H1 (cell line): ENCODE results near the gene FBXO45.

Experiments
- CEBPB ChIP-seq: IDR thresholded peaks from 2 replicates; pipeline ENCODE4 v1.6.1; 2012; ENCODE audit warnings: low read depth, low read length
- CHD2 ChIP-seq: IDR thresholded peaks from 2 replicates; pipeline ENCODE4 v1.6.1; 2012; ENCODE audit warnings: low read length, improper control_type of control experiment
- EGR1 ChIP-seq: IDR thresholded peaks from 2 replicates; pipeline ENCODE4 v1.6.1; 2011; ENCODE audit warnings: low read depth, low read length, borderline replicate concordance
- HDAC2 ChIP-seq, 2 experiments: fragments of 300-600 bp in 1 of 2; sonication (generic) in 1 of 2; IDR thresholded peaks; 2 replicates each; pipeline ENCODE4 v1.6.1; 2011 to 2012; ENCODE audit warnings: low read depth in 2 of 2, low read length in 2 of 2, mild to moderate bottlenecking in 2 of 2, moderate library complexity in 2 of 2, borderline replicate concordance in 1 of 2, inconsistent platforms in 1 of 2
- JUND ChIP-seq: IDR thresholded peaks from 2 replicates; pipeline ENCODE4 v1.6.1; 2011; ENCODE audit warnings: mild to moderate bottlenecking, improper control_type of control experiment, low read length
- MAX ChIP-seq: IDR thresholded peaks from 2 replicates; pipeline ENCODE4 v1.6.1; 2012; ENCODE audit warnings: inconsistent platforms
- NRF1 ChIP-seq: IDR thresholded peaks from 2 replicates; pipeline ENCODE4 v1.6.1; 2011; ENCODE audit warnings: mild to moderate bottlenecking, low read depth, low read length, improper control_type of control experiment
- POLR2A ChIP-seq, 2 experiments: IDR thresholded peaks; 1 replicate in 1 of 2; 2 replicates in 1 of 2; pipeline ENCODE4 v1.6.1; 2011; ENCODE audit warnings: low read depth in 2 of 2, low read length in 2 of 2, mild to moderate bottlenecking in 2 of 2; ENCODE audit errors: control extremely low read depth in 1 of 2
- SIN3A ChIP-seq, 2 experiments: IDR thresholded peaks in 1 of 2; conservative IDR thresholded peaks in 1 of 2; 2 replicates each; pipeline ENCODE4 v1.6.1; 2011 to 2012; ENCODE audit warnings: low read length in 2 of 2, improper control_type of control experiment in 1 of 2, low read depth in 1 of 2, mild to moderate bottlenecking in 1 of 2
- SUZ12 ChIP-seq: fragments of 200-600 bp; sonication (generic); IDR thresholded peaks from 2 replicates; pipeline ENCODE4 v1.6.1; 2012; ENCODE audit warnings: mild to moderate bottlenecking, inconsistent platforms, low read length, moderate library complexity, mixed read lengths
- TF ChIP-seq, protein P1 (sequence below), 3 experiments: IDR thresholded peaks; 1 replicate in 2 of 3; 2 replicates in 1 of 3; pipeline versions ENCODE4 v1.5.1 to v1.6.1; 2011; ENCODE audit warnings: low read length in 3 of 3, mild to moderate bottlenecking in 3 of 3, inconsistent platforms in 2 of 3, low read depth in 1 of 3, moderate library complexity in 1 of 3; ENCODE audit not compliant: insufficient read depth in 1 of 3; ENCODE audit errors: control extremely low read depth in 1 of 3

DNA sequence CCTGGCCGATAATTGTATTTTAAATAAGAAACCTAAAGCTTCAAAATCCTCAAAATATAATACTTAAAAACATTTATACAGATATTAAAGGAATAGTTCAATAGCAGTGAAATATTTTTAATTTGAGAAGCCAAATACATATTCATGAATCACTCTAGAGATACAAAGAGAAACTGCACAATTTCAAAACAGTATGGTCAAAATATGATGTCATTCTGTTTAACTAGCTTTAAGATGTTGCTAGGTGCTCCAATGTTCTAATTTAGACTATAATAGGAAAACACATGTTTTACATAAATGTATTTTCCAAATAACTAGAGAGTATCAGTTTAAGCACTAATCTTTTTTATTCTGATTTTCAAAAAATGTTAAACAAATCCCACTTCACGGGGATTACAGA is 60.8 kb downstream of the FBXO45 start:
- TF ChIP-seq, protein P1, sequence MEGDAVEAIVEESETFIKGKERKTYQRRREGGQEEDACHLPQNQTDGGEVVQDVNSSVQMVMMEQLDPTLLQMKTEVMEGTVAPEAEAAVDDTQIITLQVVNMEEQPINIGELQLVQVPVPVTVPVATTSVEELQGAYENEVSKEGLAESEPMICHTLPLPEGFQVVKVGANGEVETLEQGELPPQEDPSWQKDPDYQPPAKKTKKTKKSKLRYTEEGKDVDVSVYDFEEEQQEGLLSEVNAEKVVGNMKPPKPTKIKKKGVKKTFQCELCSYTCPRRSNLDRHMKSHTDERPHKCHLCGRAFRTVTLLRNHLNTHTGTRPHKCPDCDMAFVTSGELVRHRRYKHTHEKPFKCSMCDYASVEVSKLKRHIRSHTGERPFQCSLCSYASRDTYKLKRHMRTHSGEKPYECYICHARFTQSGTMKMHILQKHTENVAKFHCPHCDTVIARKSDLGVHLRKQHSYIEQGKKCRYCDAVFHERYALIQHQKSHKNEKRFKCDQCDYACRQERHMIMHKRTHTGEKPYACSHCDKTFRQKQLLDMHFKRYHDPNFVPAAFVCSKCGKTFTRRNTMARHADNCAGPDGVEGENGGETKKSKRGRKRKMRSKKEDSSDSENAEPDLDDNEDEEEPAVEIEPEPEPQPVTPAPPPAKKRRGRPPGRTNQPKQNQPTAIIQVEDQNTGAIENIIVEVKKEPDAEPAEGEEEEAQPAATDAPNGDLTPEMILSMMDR (IDR thresholded peaks at IDR 0.05; ENCODE audit: control extremely low read depth in 1 of 3, insufficient read depth in 1 of 3, low read depth in 1 of 3, low read length in 3 of 3), result no peak
- no peak for TF ChIP-seq EGR1
- no peak for TF ChIP-seq CEBPB
- no peak for TF ChIP-seq JUND
- TF ChIP-seq SIN3A (conservative IDR thresholded peaks at IDR 0.05 in 1 of 2, IDR thresholded peaks at IDR 0.05 in 1 of 2; ENCODE audit: low read depth in 1 of 2, low read length in 2 of 2), result no peak
- TF ChIP-seq POLR2A (IDR thresholded peaks at IDR 0.05; ENCODE audit: control extremely low read depth in 1 of 2, low read depth in 2 of 2, low read length in 2 of 2), result no peak
- no peak for TF ChIP-seq MAX
- TF ChIP-seq HDAC2 (IDR thresholded peaks at IDR 0.05; ENCODE audit: borderline replicate concordance in 1 of 2, low read depth in 2 of 2, low read length in 2 of 2), result no peak
- TF ChIP-seq NRF1, result no peak
- TF ChIP-seq SUZ12, result no peak
- TF ChIP-seq CHD2, result no peak
